Renal cortex interstitium (tissue), 15 donors: ENCODE data around the gene GIMAP4. TPM values are rescaled to one million over a fixed set of nuclear protein-coding genes. Genes with fewer than 3 reads are reported as not detected.
"Not testable (repeated sequence)": the region's sequence is repeated elsewhere in the genome, so short reads cannot be mapped to it uniquely, and the experiment has no call there.

Source experiments
- DNase-seq, 11 donors: peaks; one replicate each; pipeline ENCODE4 v3.0.0-alpha.2; 2013; ENCODE audit warnings: low read depth in 9 of 11, low spot score in 4 of 11; ENCODE audit errors: extremely low read depth in 1 of 11
- long read RNA-seq, 16 experiments: transcript quantifications; one replicate each; lab custom pipeline, GENCODE V29; 2026
- polyA plus RNA-seq, 3 donors: library from polyadenylated mRNA; unstranded; fragments of 120-200 nt; gene quantifications; one replicate each; pipeline ENCODE4 v1.2.1, GENCODE V29; 2013; ENCODE audit not compliant: insufficient read length in 3 of 3

GIMAP4 gene
- 10 to 100 TPM; 21.2 to 27.5 (median 23.4) TPM for polyA plus RNA-seq
- long read RNA-seq, donor 1, partial matches to known transcripts: 0 of 3 reads
- long read RNA-seq, donor 1, other reads (novel, unspliced or antisense): 0 of 3 reads
- long read RNA-seq, donor 2, transcript GIMAP4-201 (3 exons, 2,060 nt): major isoform, 5 of 5 reads
- long read RNA-seq, donor 2, partial matches to known transcripts: 0 of 5 reads
- long read RNA-seq, donor 2, other reads (novel, unspliced or antisense): 0 of 5 reads
- long read RNA-seq, donor 3, transcript GIMAP4-201 (3 exons, 2,060 nt): major isoform, 7 of 23 reads
- long read RNA-seq, donor 3, partial matches to known transcripts: 0 of 23 reads
- long read RNA-seq, donor 3, other reads (novel, unspliced or antisense): 16 of 23 reads
- long read RNA-seq, donor 4, transcript GIMAP4-201 (3 exons, 2,060 nt): major isoform, 5 of 7 reads
- long read RNA-seq, donor 4, partial matches to known transcripts: 0 of 7 reads
- long read RNA-seq, donor 4, other reads (novel, unspliced or antisense): 0 of 7 reads
- long read RNA-seq, donor 5: 0 reads
- long read RNA-seq, donor 6, transcript GIMAP4-201 (3 exons, 2,060 nt): major isoform, 11 of 30 reads
- long read RNA-seq, donor 6, partial matches to known transcripts: 12 of 30 reads
- long read RNA-seq, donor 6, other reads (novel, unspliced or antisense): 5 of 30 reads
- long read RNA-seq, donor 7, transcript GIMAP4-201 (3 exons, 2,060 nt): major isoform, 13 of 14 reads
- long read RNA-seq, donor 7, partial matches to known transcripts: 0 of 14 reads
- long read RNA-seq, donor 7, other reads (novel, unspliced or antisense): 0 of 14 reads
- long read RNA-seq, donor 8: 0 reads
- long read RNA-seq, donor 9, transcript GIMAP4-201 (3 exons, 2,060 nt): major isoform, 10 of 10 reads
- long read RNA-seq, donor 9, partial matches to known transcripts: 0 of 10 reads
- long read RNA-seq, donor 9, other reads (novel, unspliced or antisense): 0 of 10 reads
- long read RNA-seq, donor 10, transcript GIMAP4-201 (3 exons, 2,060 nt): major isoform, 10 of 18 reads
- long read RNA-seq, donor 10, partial matches to known transcripts: 7 of 18 reads
- long read RNA-seq, donor 10, other reads (novel, unspliced or antisense): 0 of 18 reads
- long read RNA-seq, donor 11, transcript GIMAP4-201 (3 exons, 2,060 nt): major isoform, 14 of 14 reads
- long read RNA-seq, donor 11, partial matches to known transcripts: 0 of 14 reads
- long read RNA-seq, donor 11, other reads (novel, unspliced or antisense): 0 of 14 reads
- long read RNA-seq, donor 12, partial matches to known transcripts: 0 of 4 reads
- long read RNA-seq, donor 12, other reads (novel, unspliced or antisense): 0 of 4 reads
- long read RNA-seq, donor 13: 0 reads
- long read RNA-seq, donor 14, transcript GIMAP4-201 (3 exons, 2,060 nt): major isoform, 12 of 12 reads
- long read RNA-seq, donor 14, partial matches to known transcripts: 0 of 12 reads
- long read RNA-seq, donor 14, other reads (novel, unspliced or antisense): 0 of 12 reads
- long read RNA-seq, donor 15, transcript GIMAP4-201 (3 exons, 2,060 nt): major isoform, 8 of 9 reads
- long read RNA-seq, donor 15, partial matches to known transcripts: 0 of 9 reads
- long read RNA-seq, donor 15, other reads (novel, unspliced or antisense): 0 of 9 reads
- long read RNA-seq, donor 16, transcript GIMAP4-201 (3 exons, 2,060 nt): major isoform, 11 of 12 reads
- long read RNA-seq, donor 16, partial matches to known transcripts: 0 of 12 reads
- long read RNA-seq, donor 16, other reads (novel, unspliced or antisense): 0 of 12 reads

GRCh38 chr7:150567169-150567568, at the start of gene GIMAP4:
Gene GIMAP4, plus strand, starts transcription at chr7:150567390. Its CDS starts 2,512 bp downstream, at chr7:150569902.
- no peak for DNase-seq

- no peak for DNase-seq
These were observed 47.9 kb upstream of the GIMAP4 start for GRCh38 chr7:150519310-150519709.

GRCh38 chr7:150520145-150520544, 47.0 kb upstream of the GIMAP4 start:
- no peak for DNase-seq

- DNase-seq: not testable (repeated sequence)
These were observed 44.3 kb upstream of the GIMAP4 start for GRCh38 chr7:150522931-150523330.

- DNase-seq: no peak
These were observed 43.2 kb upstream of the GIMAP4 start for GRCh38 chr7:150524018-150524417.

- no peak for DNase-seq
These were observed 35.5 kb upstream of the GIMAP4 start for GRCh38 chr7:150531704-150532103.

GRCh38 chr7:150538259-150538658, 28.9 kb upstream of the GIMAP4 start:
- DNase-seq: no peak

GRCh38 chr7:150553163-150553562, 14.0 kb upstream of the GIMAP4 start:
- DNase-seq: no peak

- DNase-seq: no peak
These were observed 10.6 kb upstream of the GIMAP4 start for GRCh38 chr7:150556521-150557138.

GRCh38 chr7:150560486-150560885, 6.7 kb upstream of the GIMAP4 start:
- no peak for DNase-seq

- DNase-seq: no peak
These were observed 4.3 kb upstream of the GIMAP4 start for GRCh38 chr7:150562919-150563318.

- DNase-seq: no peak
These were observed 3.2 kb upstream of the GIMAP4 start for GRCh38 chr7:150564006-150564405.

- no peak for DNase-seq
These were observed 2.6 kb upstream of the GIMAP4 start for GRCh38 chr7:150564566-150564965.

- no peak for DNase-seq
These were observed 2.0 kb upstream of the GIMAP4 start for GRCh38 chr7:150565239-150565638.

GRCh38 chr7:150566123-150566522, 1.1 kb upstream of the GIMAP4 start:
- no peak for DNase-seq

- no peak for DNase-seq
These were observed 618 bp upstream of the GIMAP4 start for GRCh38 chr7:150566572-150566971.

- no peak for DNase-seq
These were observed 696 bp downstream of the GIMAP4 start for GRCh38 chr7:150567871-150568301.

- no peak for DNase-seq
These were observed 1.5 kb downstream of the GIMAP4 start for GRCh38 chr7:150568714-150569113.
